IPS-NIHi7 (cell line): ENCODE data around the gene AJAP1.
A peak's percentile ranks its signal among the peaks of the same experiment; 100 is the strongest.

ENCODE experiments used
- DNase-seq: peaks from one replicate; pipeline ENCODE4 v3.0.0; 2012; ENCODE audit warnings: mixed read lengths; ENCODE audit errors: extremely low spot score

The AJAP1 gene

GRCh38 chr1:4682607-4683220 is 28.3 kb downstream of the AJAP1 start:
- no peak for DNase-seq

GRCh38 chr1:4684136-4684535 is 29.7 kb downstream of the AJAP1 start:
- DNase-seq = no peak

- peak; percentile 47 for DNase-seq
These were observed 30.6 kb downstream of the AJAP1 start for GRCh38 chr1:4684864-4685522.

- DNase-seq = no peak
These were observed 31.1 kb downstream of the AJAP1 start for GRCh38 chr1:4685523-4685865.

GRCh38 chr1:4687943-4688342 is 33.5 kb downstream of the AJAP1 start:
- DNase-seq = no peak

- no peak for DNase-seq
These were observed 35.0 kb downstream of the AJAP1 start for GRCh38 chr1:4689271-4689935.

GRCh38 chr1:4689941-4690635 is 35.7 kb downstream of the AJAP1 start:
- DNase-seq = no peak

- no peak for DNase-seq
These were observed 36.7 kb downstream of the AJAP1 start for GRCh38 chr1:4690951-4691675.

- no peak for DNase-seq
These were observed 37.5 kb downstream of the AJAP1 start for GRCh38 chr1:4691766-4692405.

GRCh38 chr1:4692437-4692836 is 38.0 kb downstream of the AJAP1 start:
- no peak for DNase-seq

- DNase-seq = no peak
These were observed 38.9 kb downstream of the AJAP1 start for GRCh38 chr1:4693331-4693730.

GRCh38 chr1:4693891-4694290 is 39.5 kb downstream of the AJAP1 start:
- DNase-seq = no peak

- DNase-seq = peak; percentile 50
These were observed 40.1 kb downstream of the AJAP1 start for GRCh38 chr1:4694492-4694891.

GRCh38 chr1:4695241-4695640 is 40.8 kb downstream of the AJAP1 start:
- DNase-seq = no peak

- DNase-seq = no peak
These were observed 41.8 kb downstream of the AJAP1 start for GRCh38 chr1:4696161-4696745.

- DNase-seq = no peak
These were observed 42.3 kb downstream of the AJAP1 start for GRCh38 chr1:4696753-4697152.

GRCh38 chr1:4697801-4698200 is 43.4 kb downstream of the AJAP1 start:
- DNase-seq = no peak

GRCh38 chr1:4698911-4699310 is 44.5 kb downstream of the AJAP1 start:
- DNase-seq = no peak

- DNase-seq = no peak
These were observed 45.2 kb downstream of the AJAP1 start for GRCh38 chr1:4699376-4700301.

GRCh38 chr1:4700801-4701200 is 46.4 kb downstream of the AJAP1 start:
- DNase-seq = no peak
